ENCODE data around the gene ECHDC3.
"Not testable (repeated sequence)": the region's sequence is repeated elsewhere in the genome, so short reads cannot be mapped to it uniquely, and the experiment has no call there.

Gene ECHDC3, protein sequence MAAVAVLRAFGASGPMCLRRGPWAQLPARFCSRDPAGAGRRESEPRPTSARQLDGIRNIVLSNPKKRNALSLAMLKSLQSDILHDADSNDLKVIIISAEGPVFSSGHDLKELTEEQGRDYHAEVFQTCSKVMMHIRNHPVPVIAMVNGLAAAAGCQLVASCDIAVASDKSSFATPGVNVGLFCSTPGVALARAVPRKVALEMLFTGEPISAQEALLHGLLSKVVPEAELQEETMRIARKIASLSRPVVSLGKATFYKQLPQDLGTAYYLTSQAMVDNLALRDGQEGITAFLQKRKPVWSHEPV

DNA sequence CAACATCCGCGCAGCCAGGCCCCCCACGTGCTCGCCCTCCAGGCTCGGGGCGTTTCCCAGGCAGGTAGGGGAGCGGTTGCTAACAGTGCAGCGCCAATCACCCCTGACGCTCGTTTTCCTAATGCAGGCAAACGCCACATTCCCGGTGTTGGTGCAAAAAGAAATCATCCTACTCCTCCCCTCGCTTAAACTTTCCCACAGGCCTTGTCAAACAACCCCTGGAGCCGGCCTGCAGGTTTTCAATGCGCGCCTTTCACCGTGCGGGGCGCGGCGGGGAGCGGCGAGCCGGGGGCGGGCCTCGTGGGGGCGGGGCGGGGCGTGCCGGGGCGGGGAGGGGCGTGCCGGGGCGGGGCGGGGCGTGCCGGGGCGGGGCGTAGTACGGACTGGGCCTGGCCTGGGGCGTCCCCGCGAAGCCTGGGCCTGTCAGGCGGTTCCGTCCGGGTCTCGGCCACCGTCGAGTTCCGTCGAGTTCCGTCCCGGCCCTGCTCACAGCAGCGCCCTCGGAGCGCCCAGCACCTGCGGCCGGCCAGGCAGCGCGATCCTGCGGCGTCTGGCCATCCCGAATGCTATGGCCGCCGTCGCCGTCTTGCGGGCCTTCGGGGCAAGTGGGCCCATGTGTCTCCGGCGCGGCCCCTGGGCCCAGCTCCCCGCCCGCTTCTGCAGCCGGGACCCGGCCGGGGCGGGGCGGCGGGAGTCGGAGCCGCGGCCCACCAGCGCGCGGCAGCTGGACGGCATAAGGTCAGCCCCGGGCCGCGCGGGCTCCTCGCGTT, at the start of gene ECHDC3:
ECHDC3 (plus strand) TSS at position 374 of the 770 bp plus-strand sequence; CDS start at position 569, 195 bp downstream.
- peak in 1 of 2 donors; percentile 49 for DNase-seq

DNA sequence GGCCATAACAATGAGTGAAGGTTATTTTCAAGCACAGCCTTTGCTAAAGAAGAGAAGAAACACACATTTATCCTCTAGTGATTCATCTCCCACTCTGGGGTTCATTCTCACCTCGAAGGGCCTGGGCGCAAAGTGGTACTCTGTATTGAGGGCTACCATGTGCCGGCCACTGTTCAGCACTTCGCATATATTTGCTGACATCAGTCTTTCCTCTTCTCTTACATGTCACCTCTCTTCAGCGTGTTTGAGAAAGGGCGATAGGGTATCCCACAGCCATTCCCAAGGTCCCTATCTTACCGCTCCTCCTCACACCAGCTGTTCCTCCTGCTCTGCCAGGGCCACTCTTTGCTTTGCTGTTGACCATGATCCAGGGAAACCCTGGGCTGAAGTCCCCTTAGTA, 48.8 kb upstream of the ECHDC3 start:
- no peak for DNase-seq

DNA sequence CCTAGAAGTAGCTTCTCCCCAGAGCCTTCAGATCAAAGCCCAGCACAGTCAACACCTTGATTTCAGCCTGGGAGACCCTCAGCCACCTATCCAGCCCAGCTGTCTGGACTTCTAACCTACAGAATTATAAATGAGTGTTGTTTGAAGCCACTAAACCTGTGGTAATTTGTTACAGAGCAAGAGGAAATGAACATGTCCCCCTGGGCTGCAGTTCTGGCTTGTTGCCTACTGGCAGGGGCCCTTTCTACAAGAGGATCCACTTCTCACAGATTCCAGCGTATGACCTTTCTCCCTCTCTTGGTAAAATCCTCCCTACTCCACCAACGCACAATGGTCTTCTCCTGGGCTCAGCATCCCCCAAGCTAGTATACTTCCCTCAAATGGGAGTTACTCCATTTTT, 46.4 kb upstream of the ECHDC3 start:
- DNase-seq, result no peak

DNA sequence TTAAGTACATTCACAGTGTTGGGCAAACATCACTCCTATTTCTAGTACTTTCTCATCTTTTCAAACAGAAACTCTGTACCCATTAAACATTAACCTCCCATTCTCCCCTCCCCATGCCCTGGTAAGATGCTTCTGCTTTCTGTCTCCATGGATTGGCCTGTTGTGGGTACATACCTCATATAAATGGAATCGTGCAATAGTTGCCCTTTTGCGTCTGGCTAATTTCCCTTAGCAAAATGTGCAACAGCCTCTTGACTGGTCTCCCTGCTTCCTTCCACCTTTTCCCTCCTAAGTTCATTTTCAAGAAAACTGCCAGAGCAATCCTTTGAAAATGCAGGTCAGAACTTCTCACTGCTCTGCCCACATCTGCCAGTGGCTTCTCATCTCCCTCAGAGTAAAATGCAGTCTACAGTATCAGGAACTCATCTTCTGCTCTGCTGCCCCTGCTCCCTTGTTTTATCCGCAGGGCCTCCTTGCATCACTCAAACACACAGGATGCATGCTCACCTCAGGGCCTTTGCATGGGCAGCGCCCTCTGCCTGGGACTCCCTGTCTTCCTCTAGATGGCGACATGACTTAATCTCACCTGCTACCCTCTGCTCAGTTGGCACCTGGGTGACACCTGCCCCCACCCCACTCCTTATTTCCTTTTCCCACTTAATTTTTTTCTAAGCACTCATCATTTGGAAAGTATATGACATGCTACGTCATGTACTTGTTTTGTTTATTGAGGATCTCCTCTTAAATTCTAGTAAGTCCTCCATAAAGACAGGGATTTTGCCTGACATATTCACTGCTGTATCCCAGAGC, 44.3 kb upstream of the ECHDC3 start:
- DNase-seq, result no peak

DNA sequence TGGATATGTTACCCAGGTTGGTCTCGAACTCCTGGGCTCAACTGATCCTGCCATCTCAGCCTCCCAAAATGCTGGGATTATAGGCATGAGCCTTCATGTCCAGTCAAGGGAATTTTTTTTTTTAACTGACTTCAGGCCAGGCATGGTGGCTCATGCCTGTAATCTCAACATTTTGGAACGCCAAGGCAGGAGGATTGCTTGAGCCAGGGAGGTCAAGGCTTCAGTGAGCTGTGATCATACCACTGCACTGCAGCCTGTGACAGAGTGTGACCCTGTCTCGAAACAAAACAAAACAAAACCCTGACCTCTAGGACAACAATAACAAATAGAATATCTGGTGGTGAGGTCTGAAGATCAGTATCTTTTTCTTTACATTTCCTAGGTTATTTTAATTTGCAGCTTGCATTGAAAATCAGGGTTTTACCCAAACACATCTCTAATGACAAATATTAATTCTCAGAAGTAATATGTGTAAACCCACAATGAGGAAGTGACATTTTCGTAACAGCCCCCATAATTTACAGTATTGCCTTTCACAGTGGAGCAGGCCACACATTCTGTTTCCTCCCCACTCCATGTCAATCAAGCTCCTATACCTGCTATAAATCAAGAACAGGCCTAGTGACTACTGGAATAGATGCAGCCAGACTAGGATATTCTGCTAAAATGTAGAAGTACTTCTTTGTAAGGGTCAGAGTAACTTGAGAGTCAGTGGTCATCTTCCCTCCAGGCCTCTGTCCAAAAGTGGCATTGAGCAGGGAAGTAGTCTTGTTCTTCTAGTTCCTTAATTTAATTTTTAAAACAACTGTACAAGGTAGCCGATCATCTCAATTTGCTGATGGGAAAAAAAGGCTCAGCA, 43.3 kb upstream of the ECHDC3 start:
- peak in 1 of 2 donors; percentile 75 for DNase-seq

DNA sequence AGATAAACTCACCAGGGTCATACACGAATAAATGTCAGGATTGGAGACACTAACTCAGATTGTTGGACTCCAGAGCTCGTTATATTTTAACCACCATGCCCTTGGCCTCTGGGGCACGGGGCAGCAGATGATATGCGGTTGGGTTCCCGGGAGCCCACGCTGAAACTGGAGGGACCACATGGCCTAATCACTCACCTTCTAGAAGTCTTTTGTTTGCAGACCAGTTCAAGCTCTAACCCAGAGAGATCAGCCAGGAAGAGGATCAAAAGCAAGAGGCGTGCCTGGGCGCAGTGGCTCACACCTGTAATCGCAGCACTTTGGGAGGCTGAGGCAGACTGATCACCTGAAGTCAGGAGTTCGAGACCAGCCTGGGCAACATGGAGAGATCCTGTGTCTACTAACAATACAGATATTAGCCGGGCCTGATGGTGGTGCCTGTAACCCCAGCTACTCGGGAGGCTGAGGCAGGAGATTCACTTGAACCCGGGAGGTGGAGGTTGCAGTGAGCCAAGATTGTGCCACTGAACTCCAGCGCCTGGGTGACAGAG, 42.6 kb upstream of the ECHDC3 start:
- DNase-seq, result no peak

DNA sequence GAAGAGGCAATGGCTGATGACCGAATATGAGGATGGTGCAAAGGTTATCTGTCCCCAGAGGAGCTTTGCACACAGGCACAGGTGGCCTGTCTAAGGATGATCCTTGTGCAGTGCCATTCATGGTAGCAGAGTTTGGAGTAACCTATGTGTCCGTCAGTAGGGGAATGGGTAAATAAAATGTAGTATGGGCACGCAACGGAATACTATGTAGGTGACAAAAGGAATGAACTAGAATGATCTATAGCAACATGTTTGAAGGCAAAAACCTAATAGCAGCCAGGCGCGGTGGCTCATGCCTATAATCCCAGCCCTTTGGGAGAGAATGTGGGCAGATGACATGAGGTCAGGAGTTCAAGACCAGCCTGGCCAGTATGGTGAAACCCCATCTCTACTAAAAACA, 41.6 kb upstream of the ECHDC3 start:
- DNase-seq, result no peak

DNA sequence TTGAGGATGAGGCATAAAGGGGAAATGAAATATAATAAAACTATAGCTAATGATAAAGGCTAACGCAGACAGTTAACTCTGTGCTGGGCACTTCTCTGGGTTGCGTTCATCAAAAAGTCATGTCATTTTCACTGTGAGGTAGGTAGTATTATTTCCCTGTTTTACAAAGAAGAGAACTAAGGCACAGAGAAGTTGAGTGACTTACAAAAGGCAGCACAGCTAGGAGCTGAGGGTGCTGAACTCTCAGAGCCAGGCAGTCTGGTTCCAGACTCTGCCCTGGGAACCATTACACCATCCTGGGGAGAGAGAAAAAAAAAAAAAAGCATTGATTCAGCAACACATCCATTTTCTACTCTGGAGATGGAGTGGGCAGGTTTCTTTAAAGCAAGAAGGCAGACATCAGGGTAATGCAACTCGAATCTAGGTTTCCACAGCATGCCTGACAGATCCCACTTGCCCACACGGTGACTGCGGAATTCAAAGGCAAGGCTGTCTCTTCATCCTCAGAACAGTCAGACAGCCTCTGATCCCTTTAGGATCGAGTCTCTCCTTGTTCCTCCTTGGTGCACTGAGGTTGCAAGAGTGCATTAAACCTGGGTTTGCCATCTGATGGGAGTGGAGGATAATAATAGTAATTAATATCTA, 40.6 kb upstream of the ECHDC3 start:
- no peak for DNase-seq

DNA sequence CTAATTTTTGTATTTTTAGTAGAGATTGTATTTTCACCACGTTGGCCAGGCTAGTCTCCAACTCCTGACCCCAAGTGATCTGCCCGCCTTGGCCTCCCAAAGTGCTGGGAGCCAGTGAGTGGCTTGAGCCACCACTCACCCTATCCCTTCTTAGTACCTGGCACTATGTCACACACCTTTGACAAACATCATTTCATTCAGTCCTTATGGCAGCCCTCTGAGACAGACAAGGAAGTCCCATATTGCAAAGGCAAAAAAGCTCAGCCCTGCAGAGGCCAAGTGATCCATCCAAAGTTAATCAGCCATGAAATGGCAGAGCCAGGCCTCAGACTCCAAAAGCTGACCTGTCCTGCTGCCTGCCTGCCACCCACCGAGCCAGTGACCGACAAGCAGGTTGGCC, 39.9 kb upstream of the ECHDC3 start:
- DNase-seq, result no peak

DNA sequence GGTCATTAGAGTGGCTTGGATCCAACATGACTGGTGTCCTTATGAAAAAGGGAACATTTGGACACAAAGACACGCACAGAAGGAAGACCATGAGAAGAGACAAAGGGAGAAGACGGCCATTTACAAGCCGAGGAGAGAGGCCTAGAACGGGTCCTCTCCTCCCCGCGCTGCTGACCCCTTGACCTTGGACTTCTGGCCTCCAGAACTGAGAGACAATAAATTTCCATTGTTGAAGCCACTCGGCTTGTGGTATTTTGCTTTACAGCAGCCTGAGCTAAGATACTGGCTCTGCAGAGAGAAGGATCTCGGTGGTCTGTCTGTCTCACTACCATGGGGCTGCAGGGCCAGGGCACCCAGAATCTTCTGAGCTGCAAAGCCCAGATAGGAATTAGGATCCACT, 38.1 kb upstream of the ECHDC3 start:
- DNase-seq, result no peak

DNA sequence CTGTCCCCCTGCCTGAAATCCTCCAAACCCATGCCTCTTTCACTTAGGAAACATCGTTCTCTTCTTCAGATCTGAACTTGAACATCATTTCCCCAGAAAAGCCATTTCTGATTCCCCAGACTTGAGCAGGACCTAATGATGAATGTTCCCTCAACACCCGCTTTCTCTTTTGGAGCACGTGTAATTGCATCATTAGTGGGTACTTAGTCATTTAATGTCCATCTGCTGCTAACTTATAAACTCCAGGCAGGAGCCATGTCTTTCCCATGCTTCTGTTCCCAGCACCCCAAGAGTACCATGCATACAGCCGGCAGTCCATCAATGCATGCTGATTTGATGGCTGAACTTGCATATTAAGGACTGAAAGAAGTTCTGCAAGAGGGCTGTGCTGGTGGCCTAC, 36.5 kb upstream of the ECHDC3 start:
- DNase-seq, result no peak

DNA sequence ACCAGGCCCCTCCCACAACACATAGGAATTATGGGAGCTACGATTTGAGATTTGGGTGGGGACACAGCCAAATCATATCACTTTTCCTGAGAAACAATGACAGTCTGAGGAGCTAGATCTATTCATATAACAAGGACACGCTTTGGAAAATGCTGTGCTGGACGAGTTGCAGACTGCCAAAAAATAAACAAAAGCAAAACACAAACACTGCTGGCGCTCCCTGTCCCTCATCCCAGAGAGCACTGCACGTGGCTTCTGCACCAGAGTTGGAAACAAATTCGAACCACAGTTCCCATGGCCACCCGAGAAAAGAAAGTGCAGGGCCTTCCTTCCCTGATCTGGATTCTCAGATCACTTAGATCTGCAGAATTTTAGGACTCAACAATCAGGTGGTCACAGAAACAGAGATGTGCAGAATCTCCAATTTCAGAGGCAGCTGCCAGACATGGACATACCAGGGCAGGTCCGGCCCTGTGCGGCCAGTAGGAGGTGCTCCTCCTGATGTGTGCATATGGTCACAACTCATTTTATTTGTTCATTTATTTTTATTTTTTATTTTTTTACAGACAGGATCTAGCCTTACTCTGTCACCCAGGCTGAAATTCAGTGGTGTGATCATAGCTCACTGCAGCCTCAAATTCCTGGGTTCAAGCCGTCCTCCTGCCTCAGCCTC, 35.2 kb upstream of the ECHDC3 start:
- no peak for DNase-seq

DNA sequence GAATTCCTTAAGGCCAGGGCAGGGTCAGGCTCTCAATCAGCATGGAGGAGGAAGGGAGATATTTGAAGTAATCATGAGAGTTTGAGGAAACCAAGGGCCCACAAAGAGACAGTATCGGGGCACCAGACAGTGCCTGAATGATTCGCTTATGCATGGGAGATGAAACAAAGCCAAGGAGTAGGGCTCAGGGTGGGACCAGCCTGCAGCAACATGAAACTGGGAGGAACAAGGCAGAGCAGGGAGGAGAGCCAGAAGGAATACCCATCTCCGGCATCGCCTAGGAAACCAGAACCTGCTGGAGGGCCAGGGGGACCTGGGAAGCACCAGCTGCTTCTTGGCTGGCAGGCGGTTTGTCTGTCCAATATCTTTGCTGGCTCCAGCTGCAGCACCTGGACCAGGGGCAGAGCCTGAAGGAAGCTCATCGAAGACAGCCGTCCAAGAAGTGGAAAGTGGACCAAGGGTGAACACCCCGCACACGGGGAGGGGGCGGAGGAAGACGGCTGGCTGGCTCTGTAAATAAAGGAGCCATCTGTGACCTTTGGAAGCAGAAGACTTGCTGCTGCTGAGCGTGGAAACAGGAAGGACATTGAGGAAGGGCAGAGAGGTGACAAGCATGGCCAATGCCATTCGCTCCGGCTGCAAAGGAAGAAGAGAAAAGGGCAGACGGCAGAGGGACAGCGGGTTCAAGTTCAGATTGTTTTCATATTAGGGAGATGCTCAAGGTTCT, 34.4 kb upstream of the ECHDC3 start:
- DNase-seq, result no peak

DNA sequence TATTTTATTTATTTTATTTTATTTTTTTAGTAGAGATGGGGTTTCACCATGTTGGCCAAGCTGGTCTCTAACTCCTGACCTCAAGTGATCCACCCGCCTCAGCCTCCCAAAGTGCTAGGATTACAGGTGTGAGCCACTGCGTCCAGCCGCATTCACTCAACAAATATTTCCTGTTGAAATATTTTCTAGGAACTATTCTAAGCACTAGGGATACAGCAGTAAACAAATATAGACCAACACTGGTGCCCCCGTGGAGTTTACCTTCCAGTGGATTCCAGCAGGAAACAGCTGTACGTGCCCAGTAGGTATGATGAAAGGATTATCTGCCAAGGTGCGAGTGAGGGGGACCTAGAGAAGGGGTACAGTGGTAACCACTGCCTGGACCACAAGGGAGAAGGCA, 33.4 kb upstream of the ECHDC3 start:
- not testable (repeated sequence) for DNase-seq

DNA sequence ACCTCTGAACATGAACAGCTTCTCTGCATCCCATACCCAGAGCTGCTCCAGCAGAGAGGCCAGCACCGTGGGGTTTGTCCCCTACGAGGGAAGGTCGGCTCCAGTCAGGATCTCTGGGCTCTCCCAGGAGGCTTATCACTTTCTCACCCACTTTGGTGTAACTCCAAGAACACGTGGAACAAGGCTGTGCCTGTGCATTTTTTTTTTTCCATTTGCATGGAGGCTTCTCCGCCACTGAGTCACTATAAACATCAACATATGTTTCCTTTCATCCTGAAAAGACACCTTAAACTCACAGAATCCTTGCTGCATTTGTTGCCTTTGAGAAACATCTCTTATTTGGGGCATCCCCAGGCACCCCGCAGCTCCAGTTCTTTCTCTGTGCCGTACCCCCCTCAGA, 29.4 kb upstream of the ECHDC3 start:
- DNase-seq, result no peak

DNA sequence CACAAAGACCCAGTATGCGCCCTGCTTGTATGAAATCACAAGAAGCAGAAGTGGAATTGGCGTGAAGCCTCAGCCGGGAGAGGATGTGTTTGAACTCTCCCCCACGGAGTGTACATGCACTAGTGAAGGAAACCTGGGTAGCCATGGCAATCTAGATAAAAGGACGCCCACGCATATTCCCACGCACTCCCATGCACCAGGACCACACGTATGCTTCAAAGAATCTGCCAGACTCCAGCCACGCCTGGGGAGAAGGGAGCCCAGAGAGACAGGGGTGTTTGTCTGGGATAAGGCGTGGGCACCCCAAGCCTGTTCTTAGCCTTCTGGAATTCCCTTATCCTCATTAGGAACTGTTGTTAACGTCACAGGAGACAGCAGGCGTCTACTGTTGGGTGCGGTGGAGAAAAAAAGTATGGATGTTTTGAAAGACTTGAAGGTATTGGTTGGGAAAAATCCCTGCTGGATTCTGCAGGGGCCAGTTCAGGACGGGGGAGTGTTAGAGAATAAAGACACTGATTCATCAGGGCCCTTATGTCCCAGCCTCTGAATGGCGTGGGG, 28.9 kb upstream of the ECHDC3 start:
- DNase-seq, result peak in 1 of 2 donors; percentile 43

DNA sequence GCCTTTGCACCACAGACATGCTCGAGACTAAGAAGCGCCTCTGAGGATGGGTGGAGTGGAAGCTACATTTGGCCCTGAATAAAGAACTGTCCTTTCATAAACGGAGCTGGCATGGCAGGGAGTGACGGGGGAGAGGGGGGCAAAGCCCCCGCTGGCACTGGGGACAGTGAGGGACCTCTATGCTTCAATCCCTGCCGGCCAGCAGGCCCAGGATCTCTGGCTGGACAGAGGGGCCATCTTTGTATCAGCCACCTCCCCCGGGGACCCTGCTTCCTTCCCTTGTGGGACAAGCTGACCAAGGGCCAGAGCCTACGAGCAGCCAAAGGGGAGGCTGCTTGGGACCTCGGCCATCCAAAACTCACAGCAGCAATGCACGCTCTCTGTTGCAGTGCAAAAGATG, 28.2 kb upstream of the ECHDC3 start:
- DNase-seq, result no peak

DNA sequence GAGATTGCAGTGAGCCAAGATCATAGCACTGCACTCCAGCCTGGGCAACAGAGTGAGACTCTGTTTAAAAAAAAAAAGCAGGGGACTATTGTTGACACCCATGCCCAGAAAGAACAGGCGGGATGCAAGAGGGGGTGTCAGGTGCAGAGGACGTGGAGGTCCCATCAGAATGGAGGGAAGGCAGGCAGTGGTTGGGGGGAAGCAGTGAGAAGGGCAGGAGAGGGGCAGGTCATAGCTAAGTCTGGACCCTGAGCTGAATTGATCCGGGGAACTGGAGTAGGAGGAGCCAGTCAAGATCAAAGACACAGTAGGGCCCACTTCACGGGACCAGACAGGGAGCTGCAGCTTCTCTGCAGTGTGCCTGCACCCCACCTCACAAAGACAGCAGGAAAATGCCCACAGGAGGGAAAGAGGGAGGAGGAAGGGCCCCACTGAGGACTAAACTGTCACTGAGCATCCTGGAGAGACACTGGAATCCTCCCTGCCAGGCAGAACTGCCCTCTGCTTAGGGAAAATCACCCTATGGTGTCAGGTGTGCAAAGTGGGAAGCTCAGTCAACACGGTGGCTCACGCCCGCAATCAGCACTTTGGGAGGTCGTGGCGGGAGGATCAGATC, 27.3 kb upstream of the ECHDC3 start:
- DNase-seq, result no peak

DNA sequence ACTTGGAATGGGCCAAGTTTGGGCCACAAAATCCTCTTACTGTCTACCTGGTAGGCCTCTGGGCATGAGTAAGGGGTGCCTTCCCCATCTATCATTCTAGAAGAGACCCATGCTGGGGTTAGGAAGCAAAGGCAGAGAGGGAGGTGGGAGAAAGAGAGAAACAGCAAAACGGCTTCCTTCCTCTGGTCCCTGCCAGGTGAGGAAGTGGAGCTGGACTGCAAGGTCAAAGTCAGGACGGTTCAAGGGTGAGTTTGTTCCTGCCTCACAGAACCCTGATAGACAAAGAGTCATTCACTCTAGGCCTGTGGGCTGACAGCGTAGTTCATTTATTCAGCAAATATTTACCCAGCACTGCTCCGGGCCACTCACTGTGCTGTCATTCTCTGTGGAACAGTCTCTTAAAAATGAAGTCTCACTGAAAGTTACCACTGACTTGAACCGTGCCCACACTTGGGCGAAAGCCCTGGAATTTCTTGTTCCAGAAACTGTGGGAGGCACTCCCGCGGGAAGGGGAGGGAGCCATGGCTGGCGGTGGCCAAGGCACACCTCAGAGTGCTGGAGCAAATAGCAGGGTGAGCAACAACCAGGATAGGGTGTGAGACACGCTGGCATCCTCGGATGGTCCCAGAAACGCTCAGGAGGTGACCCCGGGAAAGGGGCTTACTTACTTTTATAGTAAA, 26.2 kb upstream of the ECHDC3 start:
- DNase-seq, result no peak
